Activated CD4-positive, alpha-beta T cell treated with anti-CD3 and anti-CD28 coated beads, Interleukin-2, amount 50 U/mL, for 24 hours (primary cell): ENCODE data around the gene SUV39H2.
"Not testable (repeated sequence)": the region's sequence is repeated elsewhere in the genome, so short reads cannot be mapped to it uniquely, and the experiment has no call there.

Source experiments
- DNase-seq, 2 donors: peaks; one replicate each; pipeline ENCODE4 v3.0.0-alpha.2; 2020; ENCODE audit warnings: low read depth in 1 of 2, low spot score in 1 of 2

Gene SUV39H2

GRCh38 chr10:14878266-14879123 lies at the start of gene SUV39H2:
TSS of gene SUV39H2 (plus strand) at chr10:14878866. CDS start at chr10:14878889, 23 bp downstream.
- DNase-seq, result peak; percentile 86 to 91

- no peak for DNase-seq
Measured at GRCh38 chr10:14833106-14833505, 45.6 kb upstream of the SUV39H2 start.

GRCh38 chr10:14836208-14836607 lies 42.5 kb upstream of the SUV39H2 start:
- no peak for DNase-seq

GRCh38 chr10:14837003-14837756 lies 41.5 kb upstream of the SUV39H2 start:
- DNase-seq, result no peak

GRCh38 chr10:14837757-14838581 lies 40.7 kb upstream of the SUV39H2 start, which contains the start of the genes CDNF, HSPA14 and MSANTD7:
TSS of gene CDNF (minus strand) at chr10:14838037. CDS start at chr10:14837946, 91 bp downstream.
TSS of gene HSPA14 (plus strand) at chr10:14838306. CDS start at chr10:14838403, 97 bp downstream.
TSS of gene MSANTD7 (plus strand) at chr10:14838306. CDS start at chr10:14842285, 3,979 bp downstream.
- peak; percentile 97 to 99 for DNase-seq

- peak in 1 of 2 donors; percentile 4 for DNase-seq
Measured at GRCh38 chr10:14838582-14839304, 39.9 kb upstream of the SUV39H2 start.

GRCh38 chr10:14839305-14839695 lies 39.4 kb upstream of the SUV39H2 start:
- DNase-seq, result no peak

GRCh38 chr10:14840178-14840577 lies 38.5 kb upstream of the SUV39H2 start:
- DNase-seq, result no peak

GRCh38 chr10:14843327-14843988 lies 35.2 kb upstream of the SUV39H2 start:
- no peak for DNase-seq

- DNase-seq, result no peak
Measured at GRCh38 chr10:14844948-14845347, 33.7 kb upstream of the SUV39H2 start.

- no peak for DNase-seq
Measured at GRCh38 chr10:14852236-14852635, 26.4 kb upstream of the SUV39H2 start.

GRCh38 chr10:14855453-14855852 lies 23.2 kb upstream of the SUV39H2 start:
- DNase-seq, result no peak

GRCh38 chr10:14858338-14858960 lies 20.2 kb upstream of the SUV39H2 start:
- DNase-seq, result no peak

- no peak for DNase-seq
Measured at GRCh38 chr10:14859043-14859442, 19.6 kb upstream of the SUV39H2 start.

GRCh38 chr10:14859775-14860174 lies 18.9 kb upstream of the SUV39H2 start:
- DNase-seq, result no peak

GRCh38 chr10:14860791-14861190 lies 17.9 kb upstream of the SUV39H2 start:
- DNase-seq, result no peak

GRCh38 chr10:14864466-14864865 lies 14.2 kb upstream of the SUV39H2 start:
- DNase-seq, result not testable (repeated sequence)

GRCh38 chr10:14864871-14865270 lies 13.8 kb upstream of the SUV39H2 start:
- not testable (repeated sequence) for DNase-seq

- no peak for DNase-seq
Measured at GRCh38 chr10:14873090-14873760, 5.4 kb upstream of the SUV39H2 start.
